PFSK-1 (cell line): ENCODE data around the gene GIMAP2.

Source experiments
- FOXP2 ChIP-seq: optimal IDR thresholded peaks from 2 replicates; pipeline ENCODE3; 2011; ENCODE audit warnings: borderline replicate concordance, control low read depth, inconsistent platforms; ENCODE audit not compliant: insufficient read depth; ENCODE audit errors: extremely low read length, extremely low read depth
- POLR2AphosphoS5 ChIP-seq: IDR thresholded peaks from 2 replicates; pipeline ENCODE4 v1.6.1; 2012; ENCODE audit warnings: low read depth, mild to moderate bottlenecking, control low read depth, low read length, moderate library complexity
- SIN3A ChIP-seq: IDR thresholded peaks from 2 replicates; pipeline ENCODE4 v1.6.1; 2012; ENCODE audit warnings: mild to moderate bottlenecking, low read length, moderate library complexity, borderline replicate concordance; ENCODE audit not compliant: insufficient read depth
- TAF1 ChIP-seq: IDR thresholded peaks from 2 replicates; pipeline ENCODE4 v1.6.1; 2012; ENCODE audit warnings: low read length, control low read depth, borderline replicate concordance; ENCODE audit not compliant: insufficient read depth
- TF ChIP-seq, protein P1 (sequence below), 2 experiments: IDR thresholded peaks; 2 replicates each; pipeline versions ENCODE4 v1.6.1 to v1.8.0; 2011 to 2012; ENCODE audit warnings: low read depth in 2 of 2, low read length in 2 of 2, control low read depth in 1 of 2, inconsistent platforms in 1 of 2, mild to moderate bottlenecking in 1 of 2, moderate library complexity in 1 of 2; ENCODE audit not compliant: insufficient read depth in 1 of 2

GIMAP2 gene

DNA sequence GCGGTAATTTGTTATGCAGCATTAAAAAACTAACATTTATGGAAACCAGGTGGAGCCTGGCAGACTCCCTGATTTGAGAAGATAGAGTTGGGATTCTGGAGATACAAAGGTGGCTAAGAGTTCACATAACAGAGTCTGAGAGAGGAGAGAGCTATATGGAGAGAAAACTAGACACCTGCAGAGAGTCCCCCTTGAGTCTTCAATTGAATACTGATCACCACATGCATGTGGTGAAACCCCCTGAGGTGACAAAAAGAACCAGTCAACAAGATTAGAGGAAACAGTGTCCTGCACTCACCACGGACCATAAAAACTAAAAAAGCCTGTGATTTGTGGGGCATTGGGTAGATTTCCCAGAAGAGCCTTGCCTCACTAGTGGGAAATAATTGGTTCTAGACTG lies 10.1 kb downstream of the GIMAP2 start:
- no peak for TF ChIP-seq SIN3A
- no peak for TF ChIP-seq TAF1
- TF ChIP-seq, protein P1, sequence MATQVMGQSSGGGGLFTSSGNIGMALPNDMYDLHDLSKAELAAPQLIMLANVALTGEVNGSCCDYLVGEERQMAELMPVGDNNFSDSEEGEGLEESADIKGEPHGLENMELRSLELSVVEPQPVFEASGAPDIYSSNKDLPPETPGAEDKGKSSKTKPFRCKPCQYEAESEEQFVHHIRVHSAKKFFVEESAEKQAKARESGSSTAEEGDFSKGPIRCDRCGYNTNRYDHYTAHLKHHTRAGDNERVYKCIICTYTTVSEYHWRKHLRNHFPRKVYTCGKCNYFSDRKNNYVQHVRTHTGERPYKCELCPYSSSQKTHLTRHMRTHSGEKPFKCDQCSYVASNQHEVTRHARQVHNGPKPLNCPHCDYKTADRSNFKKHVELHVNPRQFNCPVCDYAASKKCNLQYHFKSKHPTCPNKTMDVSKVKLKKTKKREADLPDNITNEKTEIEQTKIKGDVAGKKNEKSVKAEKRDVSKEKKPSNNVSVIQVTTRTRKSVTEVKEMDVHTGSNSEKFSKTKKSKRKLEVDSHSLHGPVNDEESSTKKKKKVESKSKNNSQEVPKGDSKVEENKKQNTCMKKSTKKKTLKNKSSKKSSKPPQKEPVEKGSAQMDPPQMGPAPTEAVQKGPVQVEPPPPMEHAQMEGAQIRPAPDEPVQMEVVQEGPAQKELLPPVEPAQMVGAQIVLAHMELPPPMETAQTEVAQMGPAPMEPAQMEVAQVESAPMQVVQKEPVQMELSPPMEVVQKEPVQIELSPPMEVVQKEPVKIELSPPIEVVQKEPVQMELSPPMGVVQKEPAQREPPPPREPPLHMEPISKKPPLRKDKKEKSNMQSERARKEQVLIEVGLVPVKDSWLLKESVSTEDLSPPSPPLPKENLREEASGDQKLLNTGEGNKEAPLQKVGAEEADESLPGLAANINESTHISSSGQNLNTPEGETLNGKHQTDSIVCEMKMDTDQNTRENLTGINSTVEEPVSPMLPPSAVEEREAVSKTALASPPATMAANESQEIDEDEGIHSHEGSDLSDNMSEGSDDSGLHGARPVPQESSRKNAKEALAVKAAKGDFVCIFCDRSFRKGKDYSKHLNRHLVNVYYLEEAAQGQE (IDR thresholded peaks at IDR 0.05; ENCODE audit: insufficient read depth in 1 of 2, low read depth in 2 of 2, low read length in 2 of 2), result no peak
- TF ChIP-seq POLR2AphosphoS5, result no peak
- no peak for TF ChIP-seq FOXP2

- TF ChIP-seq POLR2AphosphoS5 (no peak), FOXP2 (no peak), TAF1 (no peak), SIN3A (no peak)
- TF ChIP-seq, protein P1 (IDR thresholded peaks at IDR 0.05; ENCODE audit: insufficient read depth in 1 of 2, low read depth in 2 of 2, low read length in 2 of 2), result no peak
These were observed 17.7 kb downstream of the GIMAP2 start for GRCh38 chr7:150703209-150703608.

DNA sequence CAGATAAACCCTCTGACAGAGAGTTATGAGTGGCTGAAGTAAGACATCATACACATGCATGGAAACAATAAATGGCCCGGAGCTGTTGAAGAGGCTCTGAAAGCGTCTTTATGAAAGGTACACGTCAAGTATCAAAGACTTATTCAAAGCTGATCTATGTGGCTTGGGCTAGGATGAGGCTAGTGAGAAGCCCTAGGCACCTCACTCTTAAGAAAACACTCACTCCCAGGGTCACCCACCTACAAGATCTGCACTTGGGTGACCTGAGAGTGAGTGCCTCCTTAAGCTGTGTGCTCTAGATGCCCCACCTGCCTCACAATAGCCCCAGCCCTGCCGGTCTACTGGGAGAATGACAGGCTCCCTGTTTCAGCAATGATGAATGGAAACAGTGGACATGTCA lies 29.8 kb downstream of the GIMAP2 start:
- TF ChIP-seq FOXP2 (no peak), SIN3A (no peak), TAF1 (no peak), POLR2AphosphoS5 (no peak)
- TF ChIP-seq, protein P1 (IDR thresholded peaks at IDR 0.05; ENCODE audit: insufficient read depth in 1 of 2, low read depth in 2 of 2, low read length in 2 of 2), result no peak

DNA sequence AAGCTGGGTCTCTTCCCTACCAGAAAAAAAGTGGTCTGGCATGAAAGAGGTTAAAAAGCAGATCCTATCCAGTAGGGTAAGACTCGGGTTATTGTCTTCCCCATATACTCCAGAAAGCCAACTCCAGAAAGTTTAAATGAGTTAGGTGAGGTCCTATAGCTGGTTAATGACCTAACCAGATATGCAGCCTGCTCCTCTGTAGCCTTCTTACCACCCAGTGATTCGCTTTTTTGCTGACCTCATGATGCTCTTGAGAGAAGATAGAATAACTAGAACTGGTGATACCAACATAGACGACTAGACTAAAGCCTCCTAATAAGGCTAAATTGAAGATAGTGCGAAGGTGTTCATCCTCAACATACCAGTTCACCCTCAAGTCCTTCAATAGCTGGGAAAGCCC lies 30.2 kb downstream of the GIMAP2 start:
- TF ChIP-seq TAF1 (no peak), POLR2AphosphoS5 (no peak), FOXP2 (no peak), SIN3A (no peak)
- TF ChIP-seq, protein P1 (IDR thresholded peaks at IDR 0.05; ENCODE audit: insufficient read depth in 1 of 2, low read depth in 2 of 2, low read length in 2 of 2), result no peak

DNA sequence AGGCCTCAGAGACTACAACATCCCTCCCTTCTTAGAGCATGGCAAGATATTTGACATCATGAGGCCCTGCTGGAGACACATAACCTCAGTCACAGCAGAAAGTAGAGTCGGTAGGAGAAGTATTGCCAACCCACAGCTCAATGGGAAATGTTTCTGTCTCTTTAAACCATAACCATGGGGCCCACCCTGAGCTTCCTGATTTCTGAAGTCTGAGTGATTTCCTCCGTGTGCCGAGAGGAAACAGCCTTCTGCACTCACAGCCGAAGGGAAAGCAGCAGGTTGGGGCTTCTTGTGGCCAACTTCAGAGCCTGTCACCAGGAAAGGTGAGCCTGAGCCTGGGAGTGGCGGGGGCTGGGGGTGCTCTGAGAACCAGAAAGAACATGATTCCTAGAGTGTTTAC lies 30.9 kb downstream of the GIMAP2 start, which contains the start of gene GIMAP1:
Gene GIMAP1 (plus strand): TSS at position 246 of the 400 bp plus-strand sequence. CDS start 2,435 bp downstream, outside the sequence.
- TF ChIP-seq FOXP2 (no peak), SIN3A (no peak), POLR2AphosphoS5 (no peak), TAF1 (no peak)
- TF ChIP-seq, protein P1 (IDR thresholded peaks at IDR 0.05; ENCODE audit: insufficient read depth in 1 of 2, low read depth in 2 of 2, low read length in 2 of 2), result no peak
